Ureter (tissue), 1 donor: ENCODE results near the gene XAGE2. TPM values are rescaled to one million over a fixed set of nuclear protein-coding genes. Genes with fewer than 3 reads are reported as not detected.

Experiments used
- DNase-seq: peaks from one replicate; pipeline ENCODE4 v3.0.0-alpha.2; 2020; ENCODE audit warnings: low spot score
- total RNA-seq: library from RNA; stranded (reverse); gene quantifications from one replicate; pipeline ENCODE4 v1.2.4, GENCODE V29; 2023
- donor health status: DM: yes; HTN: yes; CAD: no.

Gene XAGE2
- total RNA-seq, 1 donor from 2014 or later: not detected

- no peak for DNase-seq
Measured at GRCh38 chrX:52424656-52425055, 55.8 kb downstream of the XAGE2 start.

Other genes starting within 250 kb of the XAGE2 start
- gene MAGED4, start 184.1 kb upstream of the XAGE2 start, total RNA-seq: 10.9 TPM
- not detected for gene XAGE1A, start 126.8 kb downstream of the XAGE2 start, total RNA-seq
- not detected for gene XAGE1B, start 148.0 kb downstream of the XAGE2 start, total RNA-seq